GM23338 (cell line): ENCODE data around the gene TDO2. TPM values are rescaled to one million over a fixed set of nuclear protein-coding genes. Genes with fewer than 3 reads are reported as not detected.
A peak's percentile ranks its signal among the peaks of the same experiment; 100 is the strongest.

ENCODE experiments used
- ATAC-seq: fragments of 200-7000 bp; cut with Tn5 transposase; 3 replicates; pipeline ENCODE4 v1.9.1; 2020
- DNase-seq: peaks from one replicate; pipeline ENCODE4 v3.0.0-alpha.2; 2015; ENCODE audit warnings: low spot score
- H2AFZ ChIP-seq: fragments of 200-600 bp; sonication (generic); 2 replicates; pipeline ENCODE4 v1.8.0; 2016; ENCODE audit warnings: antibody characterized with exemption, mild to moderate bottlenecking, moderate library complexity
- H3F3A ChIP-seq: fragments of 200-600 bp; sonication (generic); replicated peaks from 2 replicates; pipeline ENCODE4 v1.8.0; 2017; ENCODE audit warnings: antibody characterized with exemption, mixed run types, low read depth
- H3K27ac ChIP-seq: fragments of 200-600 bp; sonication (generic); 2 replicates; pipeline ENCODE4 v1.6.1; 2016; ENCODE audit warnings: low read depth
- H3K27me3 ChIP-seq: fragments of 200-600 bp; sonication (generic); 2 replicates; pipeline ENCODE4 v1.8.0; 2016; ENCODE audit warnings: mild to moderate bottlenecking, mixed run types, moderate library complexity; ENCODE audit not compliant: insufficient read depth
- H3K36me3 ChIP-seq: fragments of 200-600 bp; sonication (generic); 2 replicates; pipeline ENCODE4 v1.8.0; 2016; ENCODE audit warnings: mild to moderate bottlenecking; ENCODE audit not compliant: insufficient read depth
- H3K4me1 ChIP-seq: fragments of 200-600 bp; sonication (generic); 2 replicates; pipeline ENCODE4 v1.8.0; 2016; ENCODE audit warnings: mild to moderate bottlenecking, moderate library complexity; ENCODE audit not compliant: insufficient read depth
- H3K4me2 ChIP-seq: fragments of 200-600 bp; sonication (generic); 2 replicates; pipeline ENCODE4 v1.7.1; 2017; ENCODE audit warnings: mixed run types
- H3K4me3 ChIP-seq: fragments of 200-600 bp; sonication (generic); 2 replicates; pipeline ENCODE4 v1.6.1; 2016; ENCODE audit warnings: mixed run types
- H3K79me2 ChIP-seq: fragments of 200-600 bp; sonication (generic); replicated peaks from 2 replicates; pipeline ENCODE4 v1.8.0; 2017; ENCODE audit warnings: mild to moderate bottlenecking; ENCODE audit not compliant: insufficient read depth
- H3K9me2 ChIP-seq: fragments of 200-600 bp; sonication (generic); 2 replicates; pipeline ENCODE4 v1.8.0; 2017; ENCODE audit not compliant: insufficient read depth
- H4K20me1 ChIP-seq: fragments of 200-600 bp; sonication (generic); replicated peaks from 2 replicates; pipeline ENCODE4 v1.8.0; 2017; ENCODE audit warnings: mild to moderate bottlenecking; ENCODE audit not compliant: insufficient read depth
- H3K27ac Mint-ChIP-seq: 2 replicates; pipeline ENCODE4 v1.8.0; 2020; ENCODE audit warnings: inconsistent platforms, mild to moderate bottlenecking, moderate library complexity, mixed read lengths
- H3K27me3 Mint-ChIP-seq: 3 replicates; pipeline ENCODE4 v1.8.0; 2022; ENCODE audit warnings: low read depth, mild to moderate bottlenecking, moderate library complexity, mixed read lengths, inconsistent platforms; ENCODE audit not compliant: insufficient read depth, poor library complexity
- H3K36me3 Mint-ChIP-seq: 3 replicates; pipeline ENCODE4 v1.8.0; 2021; ENCODE audit warnings: low read depth, mild to moderate bottlenecking, inconsistent platforms, moderate library complexity, mixed read lengths
- H3K4me1 Mint-ChIP-seq: 3 replicates; pipeline ENCODE4 v1.8.0; 2020; ENCODE audit warnings: mild to moderate bottlenecking, inconsistent platforms, mixed read lengths
- H3K4me3 Mint-ChIP-seq: 3 replicates; pipeline ENCODE4 v1.8.0; 2021; ENCODE audit warnings: moderate library complexity, mild to moderate bottlenecking, inconsistent platforms, mixed read lengths
- H3K9me3 Mint-ChIP-seq: 3 replicates; pipeline ENCODE4 v1.8.0; 2020; ENCODE audit warnings: moderate library complexity, mild to moderate bottlenecking, inconsistent platforms, mixed read lengths
- CREB1 ChIP-seq: fragments of 250-450 bp; sonication (Bioruptor Pico); IDR thresholded peaks from 2 replicates; pipeline ENCODE4 v1.5.0; 2020; ENCODE audit warnings: low read depth, mild to moderate bottlenecking, moderate library complexity
- CTCF ChIP-seq, 2 experiments: fragments of 200-600 bp in 1 of 2; sonication (generic) in 1 of 2; conservative IDR thresholded peaks; 2 replicates each; pipeline versions ENCODE4 v1.5.1 to v1.6.1; 2016 to 2017; ENCODE audit warnings: antibody characterized with exemption in 2 of 2, low read depth in 2 of 2, mild to moderate bottlenecking in 2 of 2, moderate library complexity in 1 of 2
- ETS1 ChIP-seq: IDR thresholded peaks from 2 replicates; pipeline ENCODE4 v1.6.1; 2016; ENCODE audit warnings: antibody characterized with exemption
- EZH2 ChIP-seq: fragments of 200-600 bp; sonication (generic); IDR thresholded peaks from one replicate; pipeline ENCODE4 v1.8.0; 2017; ENCODE audit warnings: antibody characterized with exemption, mild to moderate bottlenecking, low read depth; ENCODE audit not compliant: unreplicated experiment
- JUNB ChIP-seq: IDR thresholded peaks from one replicate; pipeline ENCODE4 v1.6.1; 2016; ENCODE audit warnings: antibody characterized with exemption; ENCODE audit not compliant: unreplicated experiment
- NANOG ChIP-seq: IDR thresholded peaks from 2 replicates; pipeline ENCODE4 v1.6.1; 2016; ENCODE audit warnings: antibody characterized with exemption, borderline replicate concordance
- POLR2AphosphoS5 ChIP-seq: IDR thresholded peaks from 2 replicates; pipeline ENCODE4 v1.6.1; 2016; ENCODE audit warnings: antibody characterized with exemption, low read depth
- REST ChIP-seq: IDR thresholded peaks from one replicate; pipeline ENCODE4 v1.6.1; 2018; ENCODE audit warnings: antibody characterized with exemption; ENCODE audit not compliant: unreplicated experiment
- STAT1 ChIP-seq: IDR thresholded peaks from one replicate; pipeline ENCODE4 v1.6.1; 2016; ENCODE audit warnings: antibody characterized with exemption; ENCODE audit not compliant: unreplicated experiment
- ZNF331 ChIP-seq: fragments of 250-450 bp; sonication (Bioruptor Pico); IDR thresholded peaks from 2 replicates; pipeline ENCODE4 v1.5.0; 2020; ENCODE audit warnings: low read depth, mild to moderate bottlenecking, moderate library complexity
- polyA plus RNA-seq: library from polyadenylated mRNA; unstranded; fragments of >200 nt; fragmentation: Nextera tagmentation; extraction: Ambion mirVana; gene quantifications from 2 replicates; pipeline ENCODE4 v1.2.1, GENCODE V29; 2016
- total RNA-seq: library from RNA; depleted of rRNA; stranded (reverse); fragments of >200 nt; shearing (Covaris generic); gene quantifications from 2 replicates; pipeline ENCODE4 v1.2.3, GENCODE V29; 2014

The TDO2 gene
- total and polyA plus RNA-seq, 2 experiments from 2014 or later, result 0.10 TPM; not detected in 1

- Histone ChIP-seq H3K27me3 (no peaks in the 10 kb centered on the region), H3K9me2 (peaks cover 3% of the 10 kb centered on the region; the same call in 1 of the 2 replicates), H3F3A (no peaks in the 10 kb centered on the region), H3K4me2 (no peak overlapping the region), H3K4me3 (no peak overlapping the region), H3K27ac (no peak overlapping the region), H4K20me1 (no peaks in the 10 kb centered on the region), H3K79me2 (no peaks in the 10 kb centered on the region), H3K36me3 (peaks cover 12% of the 10 kb centered on the region), H3K4me1 (no peaks in the 10 kb centered on the region; the same call in 1 of the 2 replicates), H2AFZ (no peak overlapping the region)
- Mint-ChIP-seq H3K9me3 (peaks cover 59% of the 10 kb centered on the region), H3K27me3 (no peaks in the 10 kb centered on the region), H3K27ac (no peak overlapping the region), H3K4me3 (no peak overlapping the region), H3K36me3 (peaks cover 35% of the 10 kb centered on the region), H3K4me1 (peaks cover 8% of the 10 kb centered on the region; the same call in 2 of the 3 replicates)
- DNase-seq (peak; percentile 4), ATAC-seq (no peak)
- no peak for TF ChIP-seq JUNB
- TF ChIP-seq CTCF (conservative IDR thresholded peaks at IDR 0.05; ENCODE audit: low read depth in 2 of 2), result no peak
- no peak for TF ChIP-seq POLR2AphosphoS5
- no peak for TF ChIP-seq STAT1
- no peak for TF ChIP-seq EZH2
- TF ChIP-seq ZNF331 (CRISPR knock-in tag), result no peak
- no peak for TF ChIP-seq ETS1
- no peak for TF ChIP-seq CREB1
- no peak for TF ChIP-seq REST
These were observed 25.5 kb upstream of the TDO2 start for GRCh38 chr4:155877971-155878370.

GRCh38 chr4:155878611-155879010 lies 24.9 kb upstream of the TDO2 start:
- TF ChIP-seq CTCF (conservative IDR thresholded peaks at IDR 0.05; ENCODE audit: low read depth in 2 of 2) (no peak), ETS1 (no peak), CREB1 (no peak), POLR2AphosphoS5 (no peak), NANOG (no peak)
- Mint-ChIP-seq H3K4me1 (peaks cover 8% of the 10 kb centered on the region; the same call in 2 of the 3 replicates), H3K4me3 (no peak overlapping the region), H3K36me3 (peaks cover 40% of the 10 kb centered on the region), H3K27ac (no peak overlapping the region), H3K9me3 (peaks cover 61% of the 10 kb centered on the region), H3K27me3 (no peaks in the 10 kb centered on the region)
- no peaks in the 10 kb centered on the region for H4K20me1 ChIP-seq
- no peak overlapping the region for H3K4me2 ChIP-seq
- no peaks in the 10 kb centered on the region; the same call in 1 of the 2 replicates for H3K4me1 ChIP-seq
- H3K36me3 ChIP-seq, result peaks cover 12% of the 10 kb centered on the region
- H2AFZ ChIP-seq, result no peak overlapping the region
- H3K79me2 ChIP-seq, result no peaks in the 10 kb centered on the region
- H3K27ac ChIP-seq, result no peak overlapping the region
- H3F3A ChIP-seq, result no peaks in the 10 kb centered on the region
- no peaks in the 10 kb centered on the region for H3K27me3 ChIP-seq
- H3K9me2 ChIP-seq, result peaks cover 3% of the 10 kb centered on the region; the same call in 1 of the 2 replicates
- DNase-seq (no peak), ATAC-seq (no peak)
- H3K4me3 ChIP-seq, result no peak overlapping the region
